SK-N-SH treated with all-trans-retinoic acid at 6 μM for 48 hours (cell line): ENCODE data around the gene DPYSL4.

ENCODE experiments used
- ATAC-seq: fragments of 200-7000 bp; cut with Tn5 transposase; 3 replicates; pipeline ENCODE4 v1.9.1; 2020; ENCODE audit warnings: mild to moderate bottlenecking, moderate library complexity
- ARNTL ChIP-seq: fragments of 450-650 bp; formaldehyde crosslinking; IDR thresholded peaks from 2 replicates; pipeline ENCODE4 v1.5.0; 2020; ENCODE audit warnings: low read depth, mild to moderate bottlenecking, moderate library complexity, borderline replicate concordance
- BACH2 ChIP-seq: fragments of 250-450 bp; sonication (Bioruptor Pico); IDR thresholded peaks from 2 replicates; pipeline ENCODE4 v1.9.0; 2021; ENCODE audit warnings: mild to moderate bottlenecking, borderline replicate concordance
- CSDC2 ChIP-seq: fragments of 250-450 bp; sonication (Bioruptor Pico); IDR thresholded peaks from 2 replicates; pipeline ENCODE4 v1.5.0; 2020; ENCODE audit warnings: mild to moderate bottlenecking, moderate library complexity
- GLIS3 ChIP-seq: fragments of 250-450 bp; sonication (Bioruptor Pico); IDR thresholded peaks from 2 replicates; pipeline ENCODE4 v1.5.0; 2020; ENCODE audit warnings: mild to moderate bottlenecking, moderate library complexity
- ISL1 ChIP-seq: fragments of 250-450 bp; sonication (Bioruptor Pico); IDR thresholded peaks from 2 replicates; pipeline ENCODE4 v2.1.2; 2022; ENCODE audit warnings: mild to moderate bottlenecking, moderate library complexity
- OSR1 ChIP-seq: fragments of 250-450 bp; sonication (Bioruptor Pico); IDR thresholded peaks from 2 replicates; pipeline ENCODE4 v1.8.0; 2022; ENCODE audit warnings: moderate library complexity, mild to moderate bottlenecking, inconsistent platforms
- RARB ChIP-seq: fragments of 250-450 bp; sonication (Bioruptor Pico); IDR thresholded peaks from 2 replicates; pipeline ENCODE4 v1.8.0; 2021; ENCODE audit warnings: mild to moderate bottlenecking, moderate library complexity
- SNAI2 ChIP-seq: fragments of 250-450 bp; sonication (Bioruptor Pico); IDR thresholded peaks from 2 replicates; pipeline ENCODE4 v1.5.0; 2020; ENCODE audit warnings: mild to moderate bottlenecking, moderate library complexity
- TCF4 ChIP-seq: fragments of 250-450 bp; sonication (Bioruptor Pico); IDR thresholded peaks from 2 replicates; pipeline ENCODE4 v1.8.0; 2021; ENCODE audit warnings: mild to moderate bottlenecking, moderate library complexity, borderline replicate concordance
- TOX ChIP-seq: fragments of 250-450 bp; sonication (Bioruptor Pico); IDR thresholded peaks from 2 replicates; pipeline ENCODE4 v1.8.0; 2021; ENCODE audit warnings: mild to moderate bottlenecking, moderate library complexity, borderline replicate concordance
- ZC3H10 ChIP-seq: fragments of 250-450 bp; sonication (Bioruptor Pico); IDR thresholded peaks from 2 replicates; pipeline ENCODE4 v1.5.1; 2021; ENCODE audit warnings: mild to moderate bottlenecking, moderate library complexity
- ZFP3 ChIP-seq: fragments of 250-450 bp; sonication (Bioruptor Pico); IDR thresholded peaks from 2 replicates; pipeline ENCODE4 v1.5.0; 2020; ENCODE audit warnings: mild to moderate bottlenecking, moderate library complexity
- ZFP30 ChIP-seq: fragments of 450-650 bp; formaldehyde crosslinking; IDR thresholded peaks from 2 replicates; pipeline ENCODE4 v1.5.0; 2022; ENCODE audit warnings: mild to moderate bottlenecking, moderate library complexity
- ZNF565 ChIP-seq: fragments of 450-650 bp; formaldehyde crosslinking; conservative IDR thresholded peaks from 2 replicates; pipeline ENCODE4 v1.5.0; 2020; ENCODE audit warnings: low read depth, mild to moderate bottlenecking, moderate library complexity
- ZNF70 ChIP-seq: fragments of 450-650 bp; formaldehyde crosslinking; IDR thresholded peaks from 2 replicates; pipeline ENCODE4 v1.5.0; 2020; ENCODE audit warnings: mild to moderate bottlenecking, moderate library complexity
- ZNF8 ChIP-seq: fragments of 450-650 bp; formaldehyde crosslinking; IDR thresholded peaks from 2 replicates; pipeline ENCODE4 v1.5.0; 2020; ENCODE audit warnings: mild to moderate bottlenecking, moderate library complexity
- TF ChIP-seq, protein P1 (sequence below): fragments of 250-450 bp; sonication (Bioruptor Pico); IDR thresholded peaks from 2 replicates; pipeline ENCODE4 v1.5.0; 2020; ENCODE audit warnings: mild to moderate bottlenecking, moderate library complexity
- TF ChIP-seq, protein P2 (sequence below): fragments of 250-450 bp; sonication (Bioruptor Pico); IDR thresholded peaks from 2 replicates; pipeline ENCODE4 v1.8.0; 2020; ENCODE audit warnings: mild to moderate bottlenecking, moderate library complexity, borderline replicate concordance
- TF ChIP-seq, protein P3 (sequence below): fragments of 250-450 bp; sonication (Bioruptor Pico); IDR thresholded peaks from 2 replicates; pipeline ENCODE4 v1.5.1; 2021; ENCODE audit warnings: mild to moderate bottlenecking, moderate library complexity
- TF ChIP-seq, protein P4 (sequence below): fragments of 250-450 bp; sonication (Bioruptor Pico); IDR thresholded peaks from 2 replicates; pipeline ENCODE4 v1.5.1; 2020; ENCODE audit warnings: low read depth, mild to moderate bottlenecking, moderate library complexity
- TF ChIP-seq, protein P5 (sequence below): fragments of 250-450 bp; sonication (Bioruptor Pico); IDR thresholded peaks from 2 replicates; pipeline ENCODE4 v1.8.0; 2021; ENCODE audit warnings: low read depth, mild to moderate bottlenecking, moderate library complexity, borderline replicate concordance

The DPYSL4 gene

DNA sequence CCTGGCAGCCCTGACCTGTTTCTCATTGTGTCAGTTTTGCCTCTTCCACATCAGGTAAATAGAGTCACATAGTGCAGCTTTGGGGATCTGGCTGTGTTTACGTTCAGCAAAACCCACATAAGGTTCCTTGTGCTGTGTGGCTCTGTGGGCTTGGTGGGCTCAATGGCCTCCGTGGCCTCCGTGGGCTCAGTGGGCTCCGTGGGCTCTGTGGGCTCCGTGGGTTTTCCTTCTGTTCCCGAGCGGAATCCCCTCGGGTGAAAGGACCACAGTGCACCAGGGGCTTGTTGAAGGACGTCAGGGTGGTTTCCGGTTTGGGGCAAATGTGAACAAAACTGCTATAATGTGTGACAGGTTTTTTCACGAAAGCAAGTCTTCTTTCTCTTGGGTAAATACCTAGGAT is 12.5 kb upstream of the DPYSL4 start:
- ATAC-seq = no peak
- TF ChIP-seq ZFP30 (CRISPR knock-in tag) (no peak), ZNF70 (CRISPR knock-in tag) (no peak)
- TF ChIP-seq, protein P1, sequence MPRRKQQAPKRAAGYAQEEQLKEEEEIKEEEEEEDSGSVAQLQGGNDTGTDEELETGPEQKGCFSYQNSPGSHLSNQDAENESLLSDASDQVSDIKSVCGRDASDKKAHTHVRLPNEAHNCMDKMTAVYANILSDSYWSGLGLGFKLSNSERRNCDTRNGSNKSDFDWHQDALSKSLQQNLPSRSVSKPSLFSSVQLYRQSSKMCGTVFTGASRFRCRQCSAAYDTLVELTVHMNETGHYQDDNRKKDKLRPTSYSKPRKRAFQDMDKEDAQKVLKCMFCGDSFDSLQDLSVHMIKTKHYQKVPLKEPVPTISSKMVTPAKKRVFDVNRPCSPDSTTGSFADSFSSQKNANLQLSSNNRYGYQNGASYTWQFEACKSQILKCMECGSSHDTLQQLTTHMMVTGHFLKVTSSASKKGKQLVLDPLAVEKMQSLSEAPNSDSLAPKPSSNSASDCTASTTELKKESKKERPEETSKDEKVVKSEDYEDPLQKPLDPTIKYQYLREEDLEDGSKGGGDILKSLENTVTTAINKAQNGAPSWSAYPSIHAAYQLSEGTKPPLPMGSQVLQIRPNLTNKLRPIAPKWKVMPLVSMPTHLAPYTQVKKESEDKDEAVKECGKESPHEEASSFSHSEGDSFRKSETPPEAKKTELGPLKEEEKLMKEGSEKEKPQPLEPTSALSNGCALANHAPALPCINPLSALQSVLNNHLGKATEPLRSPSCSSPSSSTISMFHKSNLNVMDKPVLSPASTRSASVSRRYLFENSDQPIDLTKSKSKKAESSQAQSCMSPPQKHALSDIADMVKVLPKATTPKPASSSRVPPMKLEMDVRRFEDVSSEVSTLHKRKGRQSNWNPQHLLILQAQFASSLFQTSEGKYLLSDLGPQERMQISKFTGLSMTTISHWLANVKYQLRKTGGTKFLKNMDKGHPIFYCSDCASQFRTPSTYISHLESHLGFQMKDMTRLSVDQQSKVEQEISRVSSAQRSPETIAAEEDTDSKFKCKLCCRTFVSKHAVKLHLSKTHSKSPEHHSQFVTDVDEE (CRISPR knock-in tag) = no peak

DNA sequence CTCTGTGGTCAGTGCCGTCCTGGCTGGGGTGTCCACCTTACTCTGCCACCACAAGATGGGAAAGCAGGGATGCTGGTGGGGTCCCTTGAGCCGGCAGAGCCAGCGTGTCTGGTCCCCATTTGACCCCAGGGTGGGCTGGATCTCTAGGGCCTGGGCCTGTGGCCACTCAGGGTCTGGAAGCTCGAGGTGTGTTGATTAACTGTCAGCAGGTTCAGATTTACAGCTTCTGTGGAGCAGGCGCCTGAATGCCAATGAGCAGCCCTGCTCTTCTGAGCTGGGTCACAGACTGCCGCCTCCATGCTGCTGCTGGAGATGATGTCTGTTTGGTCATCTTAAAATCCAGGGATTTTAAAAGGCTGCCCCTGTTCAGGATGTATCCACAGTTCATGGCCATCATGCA is 11.3 kb upstream of the DPYSL4 start:
- TF ChIP-seq ARNTL (CRISPR knock-in tag) = no peak
- TF ChIP-seq, protein P2, sequence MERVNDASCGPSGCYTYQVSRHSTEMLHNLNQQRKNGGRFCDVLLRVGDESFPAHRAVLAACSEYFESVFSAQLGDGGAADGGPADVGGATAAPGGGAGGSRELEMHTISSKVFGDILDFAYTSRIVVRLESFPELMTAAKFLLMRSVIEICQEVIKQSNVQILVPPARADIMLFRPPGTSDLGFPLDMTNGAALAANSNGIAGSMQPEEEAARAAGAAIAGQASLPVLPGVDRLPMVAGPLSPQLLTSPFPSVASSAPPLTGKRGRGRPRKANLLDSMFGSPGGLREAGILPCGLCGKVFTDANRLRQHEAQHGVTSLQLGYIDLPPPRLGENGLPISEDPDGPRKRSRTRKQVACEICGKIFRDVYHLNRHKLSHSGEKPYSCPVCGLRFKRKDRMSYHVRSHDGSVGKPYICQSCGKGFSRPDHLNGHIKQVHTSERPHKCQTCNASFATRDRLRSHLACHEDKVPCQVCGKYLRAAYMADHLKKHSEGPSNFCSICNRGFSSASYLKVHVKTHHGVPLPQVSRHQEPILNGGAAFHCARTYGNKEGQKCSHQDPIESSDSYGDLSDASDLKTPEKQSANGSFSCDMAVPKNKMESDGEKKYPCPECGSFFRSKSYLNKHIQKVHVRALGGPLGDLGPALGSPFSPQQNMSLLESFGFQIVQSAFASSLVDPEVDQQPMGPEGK = no peak
- no peak for TF ChIP-seq RARB (CRISPR knock-in tag)
- no peak for TF ChIP-seq ZNF565 (CRISPR knock-in tag)
- TF ChIP-seq ISL1 (CRISPR knock-in tag) = no peak
- no peak for TF ChIP-seq ZFP3 (CRISPR knock-in tag)
- TF ChIP-seq, protein P1 (CRISPR knock-in tag) = no peak
- no peak for TF ChIP-seq ZNF70 (CRISPR knock-in tag)
- TF ChIP-seq BACH2 = no peak
- TF ChIP-seq, protein P3, sequence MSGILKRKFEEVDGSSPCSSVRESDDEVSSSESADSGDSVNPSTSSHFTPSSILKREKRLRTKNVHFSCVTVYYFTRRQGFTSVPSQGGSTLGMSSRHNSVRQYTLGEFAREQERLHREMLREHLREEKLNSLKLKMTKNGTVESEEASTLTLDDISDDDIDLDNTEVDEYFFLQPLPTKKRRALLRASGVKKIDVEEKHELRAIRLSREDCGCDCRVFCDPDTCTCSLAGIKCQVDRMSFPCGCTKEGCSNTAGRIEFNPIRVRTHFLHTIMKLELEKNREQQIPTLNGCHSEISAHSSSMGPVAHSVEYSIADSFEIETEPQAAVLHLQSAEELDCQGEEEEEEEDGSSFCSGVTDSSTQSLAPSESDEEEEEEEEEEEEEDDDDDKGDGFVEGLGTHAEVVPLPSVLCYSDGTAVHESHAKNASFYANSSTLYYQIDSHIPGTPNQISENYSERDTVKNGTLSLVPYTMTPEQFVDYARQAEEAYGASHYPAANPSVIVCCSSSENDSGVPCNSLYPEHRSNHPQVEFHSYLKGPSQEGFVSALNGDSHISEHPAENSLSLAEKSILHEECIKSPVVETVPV (CRISPR knock-in tag) = no peak
- no peak for TF ChIP-seq OSR1 (CRISPR knock-in tag)
- TF ChIP-seq ZC3H10 = no peak
- no peak for TF ChIP-seq GLIS3 (CRISPR knock-in tag)
- TF ChIP-seq ZNF8 (CRISPR knock-in tag) = no peak
- no peak for TF ChIP-seq CSDC2 (CRISPR knock-in tag)
- TF ChIP-seq, protein P4, sequence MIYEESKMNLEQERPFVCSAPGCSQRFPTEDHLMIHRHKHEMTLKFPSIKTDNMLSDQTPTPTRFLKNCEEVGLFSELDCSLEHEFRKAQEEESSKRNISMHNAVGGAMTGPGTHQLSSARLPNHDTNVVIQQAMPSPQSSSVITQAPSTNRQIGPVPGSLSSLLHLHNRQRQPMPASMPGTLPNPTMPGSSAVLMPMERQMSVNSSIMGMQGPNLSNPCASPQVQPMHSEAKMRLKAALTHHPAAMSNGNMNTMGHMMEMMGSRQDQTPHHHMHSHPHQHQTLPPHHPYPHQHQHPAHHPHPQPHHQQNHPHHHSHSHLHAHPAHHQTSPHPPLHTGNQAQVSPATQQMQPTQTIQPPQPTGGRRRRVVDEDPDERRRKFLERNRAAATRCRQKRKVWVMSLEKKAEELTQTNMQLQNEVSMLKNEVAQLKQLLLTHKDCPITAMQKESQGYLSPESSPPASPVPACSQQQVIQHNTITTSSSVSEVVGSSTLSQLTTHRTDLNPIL (CRISPR knock-in tag) = no peak
- no peak for TF ChIP-seq TCF4 (CRISPR knock-in tag)
- TF ChIP-seq TOX (CRISPR knock-in tag) = no peak
- TF ChIP-seq SNAI2 (CRISPR knock-in tag) = no peak
- TF ChIP-seq ZFP30 (CRISPR knock-in tag) = no peak
- no peak for ATAC-seq

DNA sequence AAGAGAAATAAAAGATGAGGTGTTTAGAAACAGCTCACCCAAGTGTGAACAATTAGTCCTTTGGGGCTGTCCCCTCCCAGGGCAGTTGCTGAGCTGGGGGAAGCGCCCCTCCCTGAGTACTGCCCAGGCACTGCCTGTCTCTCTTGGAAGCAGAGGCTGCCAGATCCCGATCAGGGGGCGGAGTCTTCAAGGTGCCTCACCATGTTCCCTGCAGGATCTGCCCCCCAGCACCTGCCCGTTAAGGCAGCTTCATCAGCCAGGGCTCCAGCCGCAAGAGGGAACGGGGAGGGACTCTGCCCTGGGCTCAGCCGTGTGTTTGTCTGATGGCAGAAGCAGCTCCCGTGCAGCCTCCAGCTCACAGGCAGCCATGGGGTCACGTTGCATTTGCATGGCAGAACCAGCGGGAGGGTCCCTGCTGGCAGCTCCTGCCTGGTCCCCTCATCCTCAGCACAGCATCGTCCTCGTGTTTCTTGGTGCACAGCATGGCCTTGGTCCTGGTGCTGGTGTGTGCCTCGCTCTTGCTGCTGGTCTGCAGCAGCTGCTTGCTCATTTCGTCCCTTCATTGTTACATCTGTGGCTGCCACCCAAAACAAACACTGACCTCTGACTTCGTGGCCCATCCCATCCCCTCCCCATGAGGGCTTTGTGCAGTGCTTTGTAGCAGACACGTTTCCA is 10.7 kb upstream of the DPYSL4 start:
- ATAC-seq = no peak
- TF ChIP-seq ARNTL (CRISPR knock-in tag) (no peak), ZFP3 (CRISPR knock-in tag) (no peak), TOX (CRISPR knock-in tag) (no peak), BACH2 (no peak)
- TF ChIP-seq, protein P1 (CRISPR knock-in tag) = no peak
- TF ChIP-seq, protein P5, sequence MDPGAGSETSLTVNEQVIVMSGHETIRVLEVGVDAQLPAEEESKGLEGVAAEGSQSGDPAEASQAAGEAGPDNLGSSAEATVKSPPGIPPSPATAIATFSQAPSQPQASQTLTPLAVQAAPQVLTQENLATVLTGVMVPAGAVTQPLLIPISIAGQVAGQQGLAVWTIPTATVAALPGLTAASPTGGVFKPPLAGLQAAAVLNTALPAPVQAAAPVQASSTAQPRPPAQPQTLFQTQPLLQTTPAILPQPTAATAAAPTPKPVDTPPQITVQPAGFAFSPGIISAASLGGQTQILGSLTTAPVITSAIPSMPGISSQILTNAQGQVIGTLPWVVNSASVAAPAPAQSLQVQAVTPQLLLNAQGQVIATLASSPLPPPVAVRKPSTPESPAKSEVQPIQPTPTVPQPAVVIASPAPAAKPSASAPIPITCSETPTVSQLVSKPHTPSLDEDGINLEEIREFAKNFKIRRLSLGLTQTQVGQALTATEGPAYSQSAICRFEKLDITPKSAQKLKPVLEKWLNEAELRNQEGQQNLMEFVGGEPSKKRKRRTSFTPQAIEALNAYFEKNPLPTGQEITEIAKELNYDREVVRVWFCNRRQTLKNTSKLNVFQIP (CRISPR knock-in tag) = no peak
